Esophagus muscularis mucosa (tissue), 3 donors: Measurements from ENCODE around the gene CCDC9.
"Not testable (repeated sequence)": the region's sequence is repeated elsewhere in the genome, so short reads cannot be mapped to it uniquely, and the experiment has no call there.

ENCODE experiments used
- CTCF ChIP-seq, 3 experiments: fragments of 200-600 bp in 2 of 3; fragments of 450-650 bp in 1 of 3; sonication (generic) in 2 of 3; IDR thresholded peaks; one replicate each; pipeline ENCODE4 v1.5.1; 2017 to 2019; ENCODE audit warnings: antibody characterized with exemption in 3 of 3, mild to moderate bottlenecking in 2 of 3, moderate library complexity in 1 of 3
- POLR2AphosphoS5 ChIP-seq, 2 donors: sonication (generic); formaldehyde crosslinking; IDR thresholded peaks; one replicate each; pipeline ENCODE4 v1.6.1; 2017; ENCODE audit warnings: antibody characterized with exemption in 2 of 2

- TF ChIP-seq CTCF, POLR2AphosphoS5 (IDR thresholded peaks at IDR 0.05): not testable (repeated sequence)
These were observed 5.8 kb downstream of the CCDC9 start for GRCh38 chr19:47261946-47262793.
